Subcutaneous abdominal adipose tissue (tissue), 5 donors: Measurements from ENCODE around the gene CYB561A3.

Experiments used
- H3K27ac ChIP-seq: one replicate; pipeline ENCODE4 v1.7.0; 2013; ENCODE audit warnings: low read depth, mild to moderate bottlenecking, inconsistent platforms, low read length, moderate library complexity
- H3K27me3 ChIP-seq, 5 donors: one replicate each; pipeline ENCODE4 v1.7.0; 2013; ENCODE audit warnings: low read length in 5 of 5, inconsistent platforms in 1 of 5; ENCODE audit not compliant: control insufficient read depth in 5 of 5, insufficient read depth in 4 of 5
- H3K36me3 ChIP-seq, 5 donors: one replicate each; pipeline ENCODE4 v1.7.0; 2013; ENCODE audit warnings: low read length in 5 of 5; ENCODE audit not compliant: control insufficient read depth in 5 of 5, insufficient read depth in 5 of 5
- H3K4me1 ChIP-seq, 5 donors: one replicate each; pipeline ENCODE4 v1.7.0; 2013; ENCODE audit warnings: low read length in 5 of 5, mild to moderate bottlenecking in 3 of 5, moderate library complexity in 1 of 5; ENCODE audit not compliant: control insufficient read depth in 5 of 5, insufficient read depth in 5 of 5
- H3K4me3 ChIP-seq, 5 donors: one replicate each; pipeline ENCODE4 v1.7.0; 2013; ENCODE audit warnings: low read length in 5 of 5, low read depth in 1 of 5
- H3K9ac ChIP-seq, 5 donors: one replicate each; pipeline ENCODE4 v1.7.0; 2013; ENCODE audit warnings: low read length in 5 of 5, mild to moderate bottlenecking in 4 of 5, moderate library complexity in 3 of 5
- H3K9me3 ChIP-seq, 5 donors: one replicate each; pipeline ENCODE4 v1.7.0; 2013; ENCODE audit warnings: low read length in 5 of 5; ENCODE audit not compliant: control insufficient read depth in 5 of 5
- donor health status: healthy.
- donor health status: healthy.
- donor health status: healthy.
- donor health status: healthy.
- donor health status: healthy.

The CYB561A3 gene, protein sequence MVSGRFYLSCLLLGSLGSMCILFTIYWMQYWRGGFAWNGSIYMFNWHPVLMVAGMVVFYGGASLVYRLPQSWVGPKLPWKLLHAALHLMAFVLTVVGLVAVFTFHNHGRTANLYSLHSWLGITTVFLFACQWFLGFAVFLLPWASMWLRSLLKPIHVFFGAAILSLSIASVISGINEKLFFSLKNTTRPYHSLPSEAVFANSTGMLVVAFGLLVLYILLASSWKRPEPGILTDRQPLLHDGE

GRCh38 chr11:61361741-61362541 is at the start of gene CYB561A3, which contains the start of gene TMEM138:
Gene CYB561A3, minus strand, starts transcription at chr11:61361882. Its CDS starts 5,169 bp downstream, at chr11:61356713.
Gene TMEM138, plus strand, starts transcription at chr11:61362374. Its CDS starts 2,017 bp downstream, at chr11:61364391.
- H3K4me3 ChIP-seq = peak within 1 kb of the TSS; percentile 70 to 98 (median 85)
- H3K4me1 ChIP-seq = peaks cover 7 to 56% (median 49%) of the 10 kb centered on the region in 5 donors
- peak within 1 kb of the TSS; percentile 83 to 99 (median 96) for H3K9ac ChIP-seq
- no peaks in the 10 kb centered on the region for H3K27me3 ChIP-seq
- peaks cover 6 to 30% (median 21%) of the 10 kb centered on the region in 5 donors for H3K36me3 ChIP-seq
- peak within 1 kb of the TSS; percentile 97 for H3K27ac ChIP-seq
- H3K9me3 ChIP-seq = no peaks in the 10 kb centered on the region

DNA sequence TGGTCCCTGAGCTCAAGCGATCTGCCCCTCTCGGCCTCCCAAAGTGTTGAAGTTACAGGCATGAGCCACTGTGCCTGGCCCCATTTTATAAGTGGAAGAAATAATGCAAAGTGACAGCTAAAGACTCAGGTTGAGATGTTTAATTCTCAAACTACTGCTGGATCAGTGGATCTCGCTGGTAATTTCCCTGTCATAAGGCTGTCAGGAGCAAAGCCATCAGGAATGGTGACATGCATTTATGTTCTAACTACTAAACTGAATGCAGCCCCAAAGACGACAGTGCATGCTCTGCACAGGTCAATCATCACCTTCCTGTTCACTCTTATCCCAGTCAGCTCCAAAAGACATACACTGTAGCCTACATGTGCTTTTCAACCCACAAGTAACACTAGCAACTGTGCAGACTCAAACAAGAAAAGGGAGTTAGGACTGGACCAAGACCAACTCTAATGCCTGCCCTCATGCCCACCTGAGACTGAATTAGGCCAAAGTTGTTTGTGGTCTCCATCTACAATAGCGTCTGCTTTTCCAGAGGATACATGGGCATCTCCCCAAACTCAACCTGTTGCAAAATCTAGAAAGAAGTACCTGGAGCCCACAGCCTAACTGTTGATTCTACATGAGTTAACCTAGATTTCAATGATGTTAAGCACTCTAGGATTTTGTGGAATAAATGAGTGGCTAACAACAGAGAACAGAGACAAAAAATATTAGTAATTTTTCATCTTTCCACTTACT is 45.5 kb upstream of the CYB561A3 start:
- H3K36me3 ChIP-seq = peaks cover 44 to 90% (median 87%) of the 10 kb centered on the region in 5 donors
- H3K4me1 ChIP-seq = no peaks in the 10 kb centered on the region
- no peaks in the 10 kb centered on the region for H3K27me3 ChIP-seq
- H3K27ac ChIP-seq = no peak overlapping the region
- no peak overlapping the region for H3K9ac ChIP-seq
- no peaks in the 10 kb centered on the region for H3K9me3 ChIP-seq
- no peak overlapping the region for H3K4me3 ChIP-seq

GRCh38 chr11:61406067-61406466 is 44.4 kb upstream of the CYB561A3 start:
- H3K27ac ChIP-seq = no peak overlapping the region
- no peak overlapping the region for H3K9ac ChIP-seq

GRCh38 chr11:61404641-61405040 is 43.0 kb upstream of the CYB561A3 start:
- no peaks in the 10 kb centered on the region for H3K4me1 ChIP-seq
- H3K9ac ChIP-seq = no peak overlapping the region
- H3K9me3 ChIP-seq = no peaks in the 10 kb centered on the region
- H3K27ac ChIP-seq = no peak overlapping the region
- H3K27me3 ChIP-seq = no peaks in the 10 kb centered on the region
- peaks cover 39 to 78% (median 70%) of the 10 kb centered on the region in 5 donors for H3K36me3 ChIP-seq
- no peak overlapping the region for H3K4me3 ChIP-seq

More at GRCh38 chr11:61406067-61406466, 44.4 kb upstream of the CYB561A3 start:
- Histone ChIP-seq H3K9me3 (no peaks in the 10 kb centered on the region), H3K27me3 (no peaks in the 10 kb centered on the region), H3K36me3 (peaks cover 42 to 86% (median 81%) of the 10 kb centered on the region in 5 donors), H3K4me1 (no peaks in the 10 kb centered on the region), H3K4me3 (no peak overlapping the region)

DNA sequence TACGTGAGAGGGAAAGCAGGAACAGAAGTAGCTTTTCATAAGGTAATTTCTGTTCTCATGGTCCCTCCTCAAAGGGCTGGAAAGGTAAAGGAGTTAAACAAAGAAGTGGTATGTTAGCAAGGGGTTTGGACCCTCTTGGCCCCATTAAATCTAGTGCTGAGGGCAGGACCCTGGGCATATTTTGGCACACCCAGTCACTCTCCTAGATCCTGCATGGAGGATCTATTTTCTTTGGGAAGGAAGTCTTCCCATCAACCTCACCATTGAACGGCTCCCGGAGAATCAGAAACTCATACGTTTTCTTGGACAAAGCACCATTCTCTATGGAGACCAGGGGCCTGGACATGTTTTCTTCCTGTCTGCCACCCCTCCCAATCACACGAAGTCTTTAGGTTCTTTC is 42.4 kb upstream of the CYB561A3 start:
- H3K9me3 ChIP-seq = no peaks in the 10 kb centered on the region
- H3K27ac ChIP-seq = no peak overlapping the region
- no peaks in the 10 kb centered on the region for H3K27me3 ChIP-seq
- peaks cover 39 to 74% (median 66%) of the 10 kb centered on the region in 5 donors for H3K36me3 ChIP-seq
- no peak overlapping the region for H3K4me3 ChIP-seq
- H3K9ac ChIP-seq = no peak overlapping the region
- H3K4me1 ChIP-seq = no peaks in the 10 kb centered on the region

DNA sequence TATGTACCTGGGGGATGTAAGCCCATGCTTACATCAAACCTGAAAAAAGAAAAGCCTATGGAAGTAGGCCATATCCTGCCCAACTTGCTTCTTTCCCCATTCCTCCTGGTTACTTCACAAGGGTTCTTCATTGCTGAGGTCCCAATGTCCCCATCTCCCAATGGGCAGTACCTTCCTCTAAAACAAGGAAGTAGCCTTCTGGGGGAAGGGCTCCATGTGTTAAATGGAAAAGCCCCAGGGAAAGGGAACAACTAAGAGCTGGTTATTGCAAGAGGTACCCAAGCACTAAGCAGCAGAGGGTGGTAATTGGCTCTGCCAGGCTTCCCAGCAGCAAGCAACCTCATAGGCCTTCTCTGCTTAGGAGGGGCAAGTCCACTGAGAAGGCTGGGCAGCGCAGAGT is 42.0 kb upstream of the CYB561A3 start:
- no peaks in the 10 kb centered on the region for H3K4me1 ChIP-seq
- H3K4me3 ChIP-seq = no peak overlapping the region
- H3K36me3 ChIP-seq = peaks cover 41 to 74% (median 65%) of the 10 kb centered on the region in 5 donors
- no peaks in the 10 kb centered on the region for H3K9me3 ChIP-seq
- no peak overlapping the region for H3K9ac ChIP-seq
- no peak overlapping the region for H3K27ac ChIP-seq
- H3K27me3 ChIP-seq = no peaks in the 10 kb centered on the region

DNA sequence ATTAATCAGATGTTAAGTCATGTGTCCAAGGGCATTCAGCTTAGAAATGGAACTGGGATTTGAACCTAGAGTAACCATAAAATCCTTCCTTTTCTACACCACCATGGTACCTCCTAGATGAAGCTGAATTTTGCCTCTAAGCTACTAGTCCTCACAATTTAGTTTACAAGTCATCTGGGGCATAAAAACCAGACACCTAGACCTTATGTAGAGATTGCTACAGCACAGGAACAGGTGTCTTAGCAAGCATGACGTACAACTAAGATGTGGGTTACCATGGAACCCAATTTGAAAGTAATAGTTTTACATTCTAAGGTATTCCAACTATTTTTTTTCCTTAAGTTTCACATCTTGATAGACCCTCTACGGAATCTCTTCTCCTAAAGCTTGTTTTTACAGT is 39.9 kb upstream of the CYB561A3 start:
- no peaks in the 10 kb centered on the region for H3K9me3 ChIP-seq
- no peaks in the 10 kb centered on the region for H3K4me1 ChIP-seq
- peaks cover 34 to 66% (median 59%) of the 10 kb centered on the region in 5 donors for H3K36me3 ChIP-seq
- no peaks in the 10 kb centered on the region for H3K27me3 ChIP-seq
- no peak overlapping the region for H3K4me3 ChIP-seq
- H3K9ac ChIP-seq = no peak overlapping the region
- no peak overlapping the region for H3K27ac ChIP-seq

DNA sequence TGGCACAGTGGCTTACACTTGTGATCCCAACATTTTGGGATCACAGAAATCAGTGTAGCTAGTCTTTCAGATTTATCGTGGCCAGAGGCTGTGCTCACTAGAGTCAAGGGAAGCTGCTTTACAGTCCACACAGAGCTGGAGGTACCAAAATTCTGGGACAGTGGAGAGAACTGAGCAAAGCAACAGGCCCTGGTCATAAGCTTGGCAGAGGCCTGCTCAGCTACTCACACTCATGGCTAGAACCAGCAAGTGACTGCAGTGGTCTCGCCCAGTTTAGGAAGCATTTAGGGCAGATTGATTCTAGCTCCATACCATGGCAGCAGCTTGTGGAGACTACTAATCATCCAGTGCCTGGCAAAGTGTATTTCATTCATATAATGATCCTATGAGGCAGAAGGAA is 39.5 kb upstream of the CYB561A3 start:
- H3K36me3 ChIP-seq = peaks cover 30 to 62% (median 56%) of the 10 kb centered on the region in 5 donors
- H3K4me3 ChIP-seq = no peak overlapping the region

GRCh38 chr11:61392981-61393595 is 31.4 kb upstream of the CYB561A3 start:
- Histone ChIP-seq H3K4me3 (peak overlapping the region; percentile 85 to 98 (median 96)), H3K27me3 (no peaks in the 10 kb centered on the region), H3K9me3 (peaks cover 0 to 3% (median 0%) of the 10 kb centered on the region in 5 donors), H3K9ac (peak overlapping the region; percentile 79 to 99 (median 86)), H3K36me3 (peaks cover 0 to 14% (median 11%) of the 10 kb centered on the region in 5 donors), H3K4me1 (peaks cover 0 to 19% (median 17%) of the 10 kb centered on the region in 5 donors), H3K27ac (peak overlapping the region; percentile 57)

More for the DNA sequence above, 39.5 kb upstream of the CYB561A3 start:
- Histone ChIP-seq H3K9ac (no peak overlapping the region), H3K9me3 (no peaks in the 10 kb centered on the region), H3K27ac (no peak overlapping the region), H3K4me1 (no peaks in the 10 kb centered on the region), H3K27me3 (no peaks in the 10 kb centered on the region)
